Psoas muscle (tissue), 8 donors: ENCODE measurements around the gene C12orf75. TPM values are rescaled to one million over a fixed set of nuclear protein-coding genes. Genes with fewer than 3 reads are reported as not detected.

ENCODE experiments used
- ATAC-seq, 4 donors: fragments of 200-7000 bp; cut with Tn5 transposase; one replicate each; pipeline ENCODE4 v1.9.1; 2020; ENCODE audit warnings: moderate library complexity in 3 of 4, mild to moderate bottlenecking in 2 of 4
- DNase-seq, 2 donors: peaks; one replicate each; pipeline ENCODE4 v3.0.0-alpha.2; 2020
- H3K27ac ChIP-seq: fragments of 200-600 bp; one replicate; pipeline ENCODE4 v1.8.0; 2022
- H3K27me3 ChIP-seq, 3 donors: fragments of 200-600 bp in 1 of 3; one replicate each; pipeline versions ENCODE4 v1.6.1 to v1.8.0; 2013 to 2022; ENCODE audit warnings: low read length in 2 of 3, mild to moderate bottlenecking in 2 of 3, moderate library complexity in 1 of 3; ENCODE audit not compliant: insufficient read depth in 3 of 3
- H3K36me3 ChIP-seq, 2 donors: fragments of 200-600 bp in 1 of 2; one replicate each; pipeline versions ENCODE4 v1.6.1 to v1.8.0; 2013 to 2022; ENCODE audit warnings: low read depth in 1 of 2, mild to moderate bottlenecking in 1 of 2, moderate library complexity in 1 of 2; ENCODE audit not compliant: insufficient read depth in 1 of 2
- H3K4me1 ChIP-seq: fragments of 200-600 bp; one replicate; pipeline ENCODE4 v1.8.0; 2022
- H3K4me3 ChIP-seq: fragments of 200-600 bp; one replicate; pipeline ENCODE4 v1.8.0; 2022; ENCODE audit warnings: mild to moderate bottlenecking
- H3K9me3 ChIP-seq: fragments of 200-600 bp; one replicate; pipeline ENCODE4 v1.8.0; 2022
- CTCF ChIP-seq: fragments of 200-600 bp; IDR thresholded peaks from one replicate; pipeline ENCODE4 v1.8.0; 2022; ENCODE audit warnings: antibody characterized with exemption
- WGBS, 3 donors: extraction: QIAGEN DNeasy Blood & Tissue Kit; methylation state at CpG; one replicate each; pipeline versions ENCODE4 v1.1.6 to v1.1.7; 2013; 5-methylcytosine and 5-hydroxymethylcytosine counted together
- intact Hi-C, 2 donors: fragments of 100-400 bp; cut with DNase I; formaldehyde crosslinking; loops; one replicate each; pipeline versions ENCODE4 v1.11.0 to v1.14.2; 2022
- polyA plus RNA-seq, 3 donors: library from polyadenylated mRNA; stranded (reverse); fragments of 200-250 nt; gene quantifications; one replicate each; pipeline ENCODE4 v1.2.3, GENCODE V29; 2013
- total RNA-seq, 4 donors: library from RNA; stranded (reverse); fragmentation: NEBNext Ultra II Directional in 2 of 4; extraction: Animal tissue kit (Norgen Biotek cat#: 25700) in 2 of 4; gene quantifications; one replicate each; pipeline versions ENCODE4 v1.2.1 to v1.2.4, GENCODE V29; 2021 to 2023
- donor health status: healthy with polysubstance abuse.
- donor health status: DM: no; HTN: no; CAD: no; lungs with moderate emphysema.
- donor health status: Bipolar disorder and iron deficiency.
- donor health status: healthy.
- donor health status: DM: yes; HTN: yes; CAD: no.
- donor health status: DM: no; HTN: no; CAD: no.
- donor health status: DM: no; HTN: no; CAD: no.
- donor health status: DM: yes; HTN: yes; CAD: no.

Gene C12orf75
- total and polyA plus RNA-seq, 7 donors, result 25.6 to 228 (median 76.5) TPM

DNA sequence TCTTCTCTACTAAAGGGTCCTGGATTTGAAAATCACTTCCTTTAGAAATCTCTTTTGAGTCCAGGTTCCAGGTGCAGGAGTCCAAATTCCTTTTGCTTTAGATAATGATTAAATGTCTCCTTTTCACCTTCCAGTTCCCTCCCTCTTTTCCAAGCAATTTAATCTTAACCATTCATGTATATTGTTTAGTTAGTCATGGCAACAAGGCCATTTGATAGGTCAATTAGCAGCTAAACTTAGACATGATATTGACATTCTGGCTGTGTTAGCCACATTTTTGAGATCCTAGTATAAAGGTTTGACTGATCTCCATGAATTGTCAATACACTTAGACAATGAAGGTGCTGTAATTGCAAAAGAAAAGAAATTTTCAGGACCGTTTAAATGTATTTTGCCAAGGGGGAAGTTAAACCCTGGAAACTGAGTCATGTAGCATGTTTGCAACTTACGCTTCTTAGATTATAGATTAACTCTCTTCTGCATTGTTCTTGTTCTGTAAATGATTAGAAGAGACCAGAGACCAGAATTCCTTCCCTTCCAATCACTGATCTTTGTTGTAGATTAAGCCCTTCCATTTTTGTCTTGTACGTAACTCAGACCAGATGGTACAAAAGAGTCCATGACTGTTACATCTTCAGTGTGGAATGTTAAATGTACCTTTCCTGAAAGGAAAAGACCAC is 12.4 kb upstream of the C12orf75 start:
- 89 to 92% (median 92%) methylated on average over 3 of the region's 3 CpGs for WGBS, 3 donors
- H3K27ac ChIP-seq, result no peak overlapping the region
- DNase-seq (no peak), ATAC-seq (no peak)
- no peaks in the 10 kb centered on the region for H3K36me3 ChIP-seq
- no peak for TF ChIP-seq CTCF
- no peaks in the 10 kb centered on the region for H3K27me3 ChIP-seq
- intact Hi-C loops, result no loop called here
- no peak overlapping the region for H3K4me3 ChIP-seq
- peaks cover 4% of the 10 kb centered on the region for H3K4me1 ChIP-seq
- peaks cover 9% of the 10 kb centered on the region for H3K9me3 ChIP-seq

- no peak for ATAC-seq
- Histone ChIP-seq H3K4me1 (peaks cover 4% of the 10 kb centered on the region), H3K27me3 (no peaks in the 10 kb centered on the region), H3K9me3 (peaks cover 5% of the 10 kb centered on the region), H3K27ac (no peak overlapping the region), H3K4me3 (no peak overlapping the region), H3K36me3 (no peaks in the 10 kb centered on the region)
- intact Hi-C loops, result no loop called here
- TF ChIP-seq CTCF, result no peak
- 92 to 94% (median 94%) methylated on average over 2 of the region's 2 CpGs for WGBS, 3 donors
- DNase-seq, result no peak
Observed at GRCh38 chr12:105318651-105319483, 11.6 kb upstream of the C12orf75 start.

DNA sequence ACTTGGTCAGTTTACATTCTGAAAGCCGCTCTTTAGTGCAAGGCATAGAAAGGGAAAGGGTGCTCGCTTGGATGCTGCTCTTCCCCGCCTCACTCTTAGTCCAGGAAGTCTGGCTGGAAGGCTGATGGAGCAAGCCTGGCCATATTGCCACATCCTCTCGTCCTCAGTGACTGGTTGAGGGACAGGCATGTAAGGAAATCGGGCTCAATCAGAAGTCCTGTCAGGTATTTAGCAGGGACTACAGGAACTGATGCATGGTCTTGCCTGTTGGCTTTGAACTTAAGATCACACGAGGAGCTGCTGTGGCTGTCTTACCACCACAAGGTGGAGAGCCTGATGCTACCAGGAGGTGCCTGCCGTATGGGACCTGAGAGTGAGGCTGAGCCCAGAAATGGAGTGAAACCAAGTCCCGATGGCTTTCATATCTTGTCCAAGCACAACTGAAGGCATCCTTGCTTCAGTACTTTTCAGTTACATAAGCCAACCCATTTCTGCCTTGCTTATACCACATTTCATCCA is 10.7 kb upstream of the C12orf75 start:
- H3K9me3 ChIP-seq, result no peaks in the 10 kb centered on the region
- intact Hi-C loops, result no loop called here
- no peaks in the 10 kb centered on the region for H3K27me3 ChIP-seq
- no peak overlapping the region for H3K27ac ChIP-seq
- ATAC-seq (no peak), DNase-seq (no peak)
- TF ChIP-seq CTCF, result no peak
- H3K4me1 ChIP-seq, result peaks cover 4% of the 10 kb centered on the region
- no peaks in the 10 kb centered on the region for H3K36me3 ChIP-seq
- 81 to 90% (median 82%) methylated on average over 8 of the region's 8 CpGs for WGBS, 3 donors
- H3K4me3 ChIP-seq, result no peak overlapping the region

DNA sequence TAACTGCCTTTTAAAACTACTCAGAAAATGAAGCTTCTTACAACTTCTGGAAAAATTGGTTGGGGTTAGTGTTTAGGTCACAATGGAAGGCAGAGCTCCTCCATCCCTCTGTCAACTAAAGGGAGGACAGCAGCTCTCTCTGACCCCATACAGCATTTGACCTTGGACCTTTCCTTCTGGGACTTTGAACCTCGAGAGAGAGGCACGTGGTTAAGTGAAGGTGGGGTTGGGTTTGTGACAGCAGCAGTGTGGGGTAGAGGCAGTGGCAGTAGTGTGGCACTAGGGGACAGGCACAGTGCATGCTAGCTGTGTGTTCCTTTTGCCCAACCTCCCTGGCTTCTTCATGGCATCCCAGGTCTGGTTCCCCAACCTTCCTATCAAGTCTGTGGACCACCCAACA is 9.4 kb upstream of the C12orf75 start:
- Histone ChIP-seq H3K4me3 (no peak overlapping the region), H3K9me3 (no peaks in the 10 kb centered on the region), H3K4me1 (peaks cover 4% of the 10 kb centered on the region), H3K36me3 (no peaks in the 10 kb centered on the region), H3K27ac (no peak overlapping the region), H3K27me3 (no peaks in the 10 kb centered on the region)
- no peak for DNase-seq
- 15 to 36% (median 22%) methylated on average over 2 of the region's 2 CpGs for WGBS, 3 donors
- intact Hi-C loops, result no loop called here
- ATAC-seq, result peak in 2 of 4 donors; percentile 44 to 50
- no peak for TF ChIP-seq CTCF
